HG03520 (cell line): ENCODE data around the gene FMN1.

Experiments used
- ATAC-seq: cut with Tn5 transposase; IDR thresholded peaks from one replicate; pipeline ENCODE4 v1.9.1; 2021; ENCODE audit warnings: mild to moderate bottlenecking, moderate library complexity; ENCODE audit not compliant: unreplicated experiment

FMN1 gene

GRCh38 chr15:33066584-33066983 is 127.9 kb downstream of the FMN1 start:
- ATAC-seq, result no peak

GRCh38 chr15:33064878-33065277 is 129.6 kb downstream of the FMN1 start:
- no peak for ATAC-seq

GRCh38 chr15:33059184-33059583 is 135.3 kb downstream of the FMN1 start:
- ATAC-seq, result no peak

- no peak for ATAC-seq
Measured at GRCh38 chr15:33057845-33058244, 136.7 kb downstream of the FMN1 start.

GRCh38 chr15:33055962-33056361 is 138.6 kb downstream of the FMN1 start:
- ATAC-seq, result no peak

- ATAC-seq, result no peak
Measured at GRCh38 chr15:33051528-33051927, 143.0 kb downstream of the FMN1 start.

- no peak for ATAC-seq
Measured at GRCh38 chr15:33048255-33048654, 146.3 kb downstream of the FMN1 start.

- ATAC-seq, result no peak
Measured at GRCh38 chr15:33047077-33047476, 147.4 kb downstream of the FMN1 start.

- no peak for ATAC-seq
Measured at GRCh38 chr15:33046329-33046728, 148.2 kb downstream of the FMN1 start.

- no peak for ATAC-seq
Measured at GRCh38 chr15:33045066-33045810, 149.3 kb downstream of the FMN1 start.

GRCh38 chr15:33044598-33044997 is 149.9 kb downstream of the FMN1 start:
- no peak for ATAC-seq

- ATAC-seq, result no peak
Measured at GRCh38 chr15:33043636-33044035, 150.9 kb downstream of the FMN1 start.

- no peak for ATAC-seq
Measured at GRCh38 chr15:33040496-33040895, 154.0 kb downstream of the FMN1 start.

GRCh38 chr15:33034588-33034987 is 159.9 kb downstream of the FMN1 start:
- ATAC-seq, result no peak

- no peak for ATAC-seq
Measured at GRCh38 chr15:33032053-33032452, 162.5 kb downstream of the FMN1 start.

GRCh38 chr15:33031324-33031821 is 163.1 kb downstream of the FMN1 start:
- ATAC-seq, result no peak

- no peak for ATAC-seq
Measured at GRCh38 chr15:33030315-33030714, 164.2 kb downstream of the FMN1 start.

GRCh38 chr15:33029109-33029652 is 165.3 kb downstream of the FMN1 start:
- ATAC-seq, result no peak

- ATAC-seq, result no peak
Measured at GRCh38 chr15:33028495-33028894, 166.0 kb downstream of the FMN1 start.

- ATAC-seq, result no peak
Measured at GRCh38 chr15:33027306-33028035, 167.0 kb downstream of the FMN1 start.

GRCh38 chr15:33026614-33027013 is 167.9 kb downstream of the FMN1 start:
- no peak for ATAC-seq

GRCh38 chr15:33022629-33023028 is 171.9 kb downstream of the FMN1 start:
- no peak for ATAC-seq
